Hepatocyte (in vitro differentiated cells): ENCODE data around the gene PKP3.

Source experiments
- EZH2 ChIP-seq: fragments of 200-600 bp; sonication (generic); IDR thresholded peaks from 2 replicates; pipeline ENCODE4 v1.6.1; 2016; ENCODE audit warnings: antibody characterized with exemption, mild to moderate bottlenecking, borderline replicate concordance
- TF ChIP-seq, protein P1 (sequence below): fragments of 200-600 bp; sonication (generic); IDR thresholded peaks from 2 replicates; pipeline ENCODE4 v1.5.1; 2016; ENCODE audit warnings: antibody characterized with exemption, mild to moderate bottlenecking; ENCODE audit not compliant: poor library complexity

DNA sequence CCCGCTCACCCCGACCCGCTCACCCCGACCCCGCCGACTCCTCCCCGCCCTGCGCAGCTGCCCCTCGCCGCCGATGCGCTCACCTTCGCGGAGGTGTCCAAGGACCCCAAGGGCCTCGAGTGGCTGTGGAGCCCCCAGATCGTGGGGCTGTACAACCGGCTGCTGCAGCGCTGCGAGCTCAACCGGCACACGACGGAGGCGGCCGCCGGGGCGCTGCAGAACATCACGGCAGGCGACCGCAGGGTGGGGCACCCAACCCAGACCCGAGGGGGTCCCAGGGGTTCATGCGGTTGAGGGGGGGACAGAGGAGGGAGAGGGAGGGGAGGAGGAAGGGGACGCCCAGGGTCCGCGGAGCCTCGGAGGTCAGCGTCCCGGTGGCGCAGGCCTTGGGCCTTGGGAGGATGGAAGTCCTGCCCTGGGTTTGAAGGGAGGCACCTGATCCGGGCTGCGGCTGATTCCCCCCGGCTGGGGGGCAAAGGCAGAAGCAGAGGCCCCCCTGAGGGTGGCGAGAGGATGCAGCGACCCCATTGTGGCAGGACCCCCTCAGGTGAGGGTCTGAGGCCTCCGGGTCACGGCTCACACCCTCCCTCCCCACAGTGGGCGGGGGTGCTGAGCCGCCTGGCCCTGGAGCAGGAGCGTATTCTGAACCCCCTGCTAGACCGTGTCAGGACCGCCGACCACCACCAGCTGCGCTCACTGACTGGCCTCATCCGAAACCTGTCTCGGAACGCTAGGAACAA lies 9.2 kb downstream of the PKP3 start:
- TF ChIP-seq, protein P1, sequence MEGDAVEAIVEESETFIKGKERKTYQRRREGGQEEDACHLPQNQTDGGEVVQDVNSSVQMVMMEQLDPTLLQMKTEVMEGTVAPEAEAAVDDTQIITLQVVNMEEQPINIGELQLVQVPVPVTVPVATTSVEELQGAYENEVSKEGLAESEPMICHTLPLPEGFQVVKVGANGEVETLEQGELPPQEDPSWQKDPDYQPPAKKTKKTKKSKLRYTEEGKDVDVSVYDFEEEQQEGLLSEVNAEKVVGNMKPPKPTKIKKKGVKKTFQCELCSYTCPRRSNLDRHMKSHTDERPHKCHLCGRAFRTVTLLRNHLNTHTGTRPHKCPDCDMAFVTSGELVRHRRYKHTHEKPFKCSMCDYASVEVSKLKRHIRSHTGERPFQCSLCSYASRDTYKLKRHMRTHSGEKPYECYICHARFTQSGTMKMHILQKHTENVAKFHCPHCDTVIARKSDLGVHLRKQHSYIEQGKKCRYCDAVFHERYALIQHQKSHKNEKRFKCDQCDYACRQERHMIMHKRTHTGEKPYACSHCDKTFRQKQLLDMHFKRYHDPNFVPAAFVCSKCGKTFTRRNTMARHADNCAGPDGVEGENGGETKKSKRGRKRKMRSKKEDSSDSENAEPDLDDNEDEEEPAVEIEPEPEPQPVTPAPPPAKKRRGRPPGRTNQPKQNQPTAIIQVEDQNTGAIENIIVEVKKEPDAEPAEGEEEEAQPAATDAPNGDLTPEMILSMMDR, result no peak
- TF ChIP-seq EZH2, result no peak
